Testis (tissue), 3 donors: ENCODE data around the gene CPLX3. TPM values are rescaled to one million over a fixed set of nuclear protein-coding genes. Genes with fewer than 3 reads are reported as not detected.

Experiments
- DNase-seq: peaks from one replicate; pipeline ENCODE4 v3.0.0-alpha.2; 2019
- H3K27ac ChIP-seq, 2 donors: fragments of 200-600 bp; sonication (generic); one replicate each; pipeline ENCODE4 v1.5.1; 2019
- H3K27me3 ChIP-seq: fragments of 200-600 bp; sonication (generic); one replicate; pipeline ENCODE4 v1.5.1; 2019
- H3K36me3 ChIP-seq: fragments of 200-600 bp; sonication (generic); one replicate; pipeline ENCODE4 v1.5.1; 2017; ENCODE audit warnings: low read depth; ENCODE audit errors: missing control alignments
- H3K4me1 ChIP-seq: fragments of 200-600 bp; sonication (generic); one replicate; pipeline ENCODE4 v1.5.1; 2019
- H3K4me3 ChIP-seq, 2 donors: fragments of 200-600 bp; sonication (generic); one replicate each; pipeline ENCODE4 v1.5.1; 2017 to 2019
- H3K9me3 ChIP-seq: fragments of 200-600 bp; sonication (generic); one replicate; pipeline ENCODE4 v1.5.1; 2017
- CTCF ChIP-seq, 3 experiments: fragments of 450-650 bp in 2 of 3; fragments of 200-600 bp in 1 of 3; sonication (generic) in 1 of 3; IDR thresholded peaks; one replicate each; pipeline ENCODE4 v1.5.1; 2016 to 2019; ENCODE audit warnings: antibody characterized with exemption in 3 of 3, mild to moderate bottlenecking in 2 of 3, moderate library complexity in 1 of 3
- POLR2A ChIP-seq: fragments of 450-650 bp; IDR thresholded peaks from one replicate; pipeline ENCODE4 v1.6.1; 2017; ENCODE audit warnings: antibody characterized with exemption, mild to moderate bottlenecking, moderate library complexity
- WGBS, 2 donors: methylation state at CpG; one replicate each; pipeline ENCODE4 v1.1.5; 2018; 5-methylcytosine and 5-hydroxymethylcytosine counted together
- intact Hi-C: fragments of 100-400 bp; cut with DNase I; formaldehyde crosslinking; loops from one replicate; pipeline ENCODE4 v1.15.1; 2023; ENCODE audit warnings: low total_unique reads
- polyA plus RNA-seq: library from polyadenylated mRNA; stranded (reverse); fragments of 350-450 nt; fragmentation: Illumina TruSeq; extraction: RNeasy Lipid Tissue Mini Kit (QIAGEN cat#74804); gene quantifications from one replicate; pipeline ENCODE4 v1.2.3, GENCODE V29; 2014; ENCODE audit warnings: low read depth, low replicate concordance; ENCODE audit not compliant: insufficient read depth
- total RNA-seq, 2 donors: library from RNA; depleted of rRNA; stranded (reverse); fragments of >200 nt; gene quantifications; one replicate each; pipeline ENCODE4 v1.2.3, GENCODE V29; 2016

CPLX3 gene
- total and polyA plus RNA-seq, 3 donors from 2014 or later = 3.6 to 5.7 (median 3.7) TPM

GRCh38 chr15:74836846-74837245 lies 10.4 kb downstream of the CPLX3 start:
- Histone ChIP-seq H3K27me3 (no peaks in the 10 kb centered on the region), H3K36me3 (no peaks in the 10 kb centered on the region), H3K9me3 (no peaks in the 10 kb centered on the region), H3K27ac (no peak overlapping the region), H3K4me3 (no peak overlapping the region), H3K4me1 (peaks cover 6% of the 10 kb centered on the region)
- intact Hi-C loops = no loop called here
- no peak for DNase-seq
- WGBS, 2 donors = 85 to 88% methylated on average over 3 to 7 of the region's 7 CpGs
- TF ChIP-seq POLR2A (no peak), CTCF (IDR thresholded peaks at IDR 0.05) (no peak)

DNA sequence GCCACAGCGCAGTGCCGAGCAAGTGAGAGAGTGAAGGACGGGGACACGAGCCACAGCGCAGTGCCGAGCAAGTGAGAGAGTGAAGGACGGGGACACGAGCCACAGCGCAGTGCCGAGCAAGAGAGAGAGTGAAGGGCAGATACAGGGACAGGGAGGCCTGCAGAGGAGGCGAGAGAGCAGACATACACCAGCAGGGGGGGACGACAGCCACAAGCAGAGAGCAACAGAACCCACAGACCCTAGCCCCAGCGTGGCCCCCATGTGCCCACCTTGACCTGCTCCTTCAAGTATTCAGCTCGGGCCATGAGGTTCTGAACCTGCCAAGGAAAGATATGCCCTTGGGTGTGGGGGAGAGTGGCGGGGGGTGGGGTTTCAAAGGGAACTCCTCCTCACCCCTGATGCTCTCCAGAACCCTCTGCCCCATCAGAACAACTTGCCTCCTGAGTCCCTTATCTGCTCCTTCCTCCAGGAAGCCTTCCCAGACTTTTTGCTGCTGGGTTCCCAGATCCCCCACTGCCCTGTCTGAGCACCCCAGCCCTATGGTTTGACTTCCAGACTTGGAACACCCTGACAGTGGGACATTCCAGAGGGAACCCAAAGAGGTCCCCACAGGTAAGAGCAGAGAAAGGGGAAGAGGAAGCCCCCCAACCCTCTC lies 11.2 kb downstream of the CPLX3 start:
- 81 to 87% methylated on average over 15 of the region's 15 CpGs for WGBS, 2 donors
- H3K36me3 ChIP-seq = no peaks in the 10 kb centered on the region
- intact Hi-C loops = no loop called here

DNA sequence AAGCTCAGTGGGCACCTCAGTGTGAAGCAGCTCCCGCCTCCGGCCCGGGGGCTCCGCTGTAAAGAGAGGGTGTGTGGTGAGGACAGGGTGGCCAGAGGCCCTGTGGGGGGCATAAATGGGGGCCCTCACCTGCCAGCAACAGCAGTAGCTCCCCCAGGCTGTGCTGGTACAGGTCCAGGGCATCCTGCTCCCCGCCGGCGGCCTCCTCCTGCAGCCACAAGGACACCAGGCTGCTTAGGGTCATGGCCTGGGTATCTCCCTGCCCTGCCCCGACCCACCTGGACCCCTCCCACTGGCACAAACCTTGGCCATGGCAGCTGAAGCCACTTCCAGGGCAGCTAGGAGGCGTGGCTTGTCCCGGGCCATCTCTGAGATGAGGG lies 11.7 kb downstream of the CPLX3 start:
- no peaks in the 10 kb centered on the region for H3K9me3 ChIP-seq
- no peaks in the 10 kb centered on the region for H3K36me3 ChIP-seq
- no peak overlapping the region for H3K27ac ChIP-seq
- DNase-seq = no peak
- H3K4me1 ChIP-seq = peaks cover 11% of the 10 kb centered on the region
- intact Hi-C loops = no loop called here
- WGBS, 2 donors = 94 to 98% methylated on average over 8 to 10 of the region's 10 CpGs
- no peaks in the 10 kb centered on the region for H3K27me3 ChIP-seq
- no peak for TF ChIP-seq POLR2A
- H3K4me3 ChIP-seq = no peak overlapping the region

More for the DNA sequence above, 11.2 kb downstream of the CPLX3 start:
- Histone ChIP-seq H3K27me3 (no peaks in the 10 kb centered on the region), H3K27ac (no peak overlapping the region), H3K9me3 (no peaks in the 10 kb centered on the region), H3K4me3 (no peak overlapping the region), H3K4me1 (peaks cover 11% of the 10 kb centered on the region)
- TF ChIP-seq POLR2A (no peak), CTCF (IDR thresholded peaks at IDR 0.05) (no peak)
- DNase-seq = no peak

GRCh38 chr15:74838746-74839525 lies 12.5 kb downstream of the CPLX3 start:
- Histone ChIP-seq H3K27me3 (no peaks in the 10 kb centered on the region), H3K9me3 (no peaks in the 10 kb centered on the region), H3K4me1 (peaks cover 17% of the 10 kb centered on the region), H3K36me3 (no peaks in the 10 kb centered on the region), H3K27ac (no peak overlapping the region), H3K4me3 (no peak overlapping the region)
- TF ChIP-seq CTCF (IDR thresholded peaks at IDR 0.05) = no peak
- no peak for TF ChIP-seq POLR2A
- no peak for DNase-seq
- intact Hi-C loops = no loop called here
- 87 to 94% methylated on average over 8 to 11 of the region's 11 CpGs for WGBS, 2 donors

GRCh38 chr15:74839526-74840395 lies 13.3 kb downstream of the CPLX3 start:
- no peaks in the 10 kb centered on the region for H3K27me3 ChIP-seq
- TF ChIP-seq POLR2A (no peak), CTCF (IDR thresholded peaks at IDR 0.05) (no peak)
- 84 to 90% methylated on average over 17 to 31 of the region's 31 CpGs for WGBS, 2 donors
- H3K27ac ChIP-seq = no peak overlapping the region
- DNase-seq = no peak
- no peaks in the 10 kb centered on the region for H3K36me3 ChIP-seq
- H3K9me3 ChIP-seq = no peaks in the 10 kb centered on the region
- no peak overlapping the region for H3K4me3 ChIP-seq
- peaks cover 25% of the 10 kb centered on the region for H3K4me1 ChIP-seq
- intact Hi-C loops = loop anchor here (5.0 kb wide), 1 partner anchor 57 kb away; the partner anchor contains the start of gene CSK
